Measurements from ENCODE around the gene NUCB2. TPM values are rescaled to one million over a fixed set of nuclear protein-coding genes. Genes with fewer than 3 reads are reported as not detected.

NUCB2 gene
- total and polyA plus RNA-seq, 2 of the 8 experiments (the other 6 are each of a cell fraction or from before 2014, with no cell fraction given): 9.0 to 34.2 TPM

DNA sequence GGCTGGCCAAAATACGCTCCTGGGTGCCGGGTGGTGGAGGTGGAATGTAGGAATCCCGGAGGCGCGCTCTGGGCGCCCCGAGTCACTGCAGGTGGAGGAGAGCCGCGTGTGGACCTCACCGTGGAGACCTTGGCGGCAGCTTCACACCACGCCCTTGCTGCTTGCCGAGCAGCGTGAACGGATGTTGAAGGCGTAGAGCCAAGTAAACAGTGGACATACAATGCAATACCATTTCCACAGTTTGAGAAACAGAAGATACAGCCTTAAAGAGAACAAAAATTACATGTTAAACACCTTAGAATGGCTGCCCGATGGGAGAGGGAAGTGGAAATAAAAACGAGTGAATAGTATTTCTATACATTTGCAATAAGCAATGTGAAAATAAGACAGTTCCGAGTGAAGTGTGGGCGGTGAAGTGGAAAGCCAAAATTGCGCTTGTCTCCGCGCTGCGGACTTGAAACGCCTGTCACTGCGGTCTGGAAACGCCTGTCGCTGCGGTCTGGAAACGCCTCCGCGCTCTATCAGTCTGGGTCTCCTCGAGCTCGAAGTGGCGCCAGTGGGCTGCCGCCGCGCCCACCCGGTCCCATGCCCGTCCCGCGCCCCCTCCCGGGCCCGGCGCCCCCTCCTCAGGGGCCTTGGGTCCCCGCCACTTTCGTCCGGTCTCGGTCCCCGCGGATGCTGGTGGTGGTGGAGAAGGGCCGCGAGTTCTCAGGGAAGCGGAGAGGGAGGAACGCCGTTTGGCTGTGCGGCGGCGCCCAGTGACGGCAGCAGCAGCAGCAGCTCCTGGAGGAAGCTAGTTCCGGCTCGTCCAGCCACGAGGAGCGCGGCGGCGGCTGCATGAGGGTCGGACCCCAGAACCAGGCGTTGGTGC lies 76.6 kb downstream of the NUCB2 start (continued):
- TF ChIP-seq ASH2L (IDR thresholded peaks at IDR 0.05; ENCODE audit: low read length) (peak; percentile 40), CREB1 (IDR thresholded peaks at IDR 0.05) (peak; percentile 65), SIN3A (conservative IDR thresholded peaks at IDR 0.05 in 1 of 2, IDR thresholded peaks at IDR 0.05 in 1 of 2; ENCODE audit: low read depth in 1 of 2, low read length in 2 of 2) (0 out of 4 replicates have a peak, but pooled peaks of 1 of the 2 experiments have one; percentile 20), TBP (IDR thresholded peaks at IDR 0.05; ENCODE audit: low read depth, low read length) (peak; percentile 44; the same call in 1 of the 2 replicates), YY1 (IDR thresholded peaks at IDR 0.05; ENCODE audit: low read depth, low read length) (no peak)
- TF ChIP-seq, protein P1, sequence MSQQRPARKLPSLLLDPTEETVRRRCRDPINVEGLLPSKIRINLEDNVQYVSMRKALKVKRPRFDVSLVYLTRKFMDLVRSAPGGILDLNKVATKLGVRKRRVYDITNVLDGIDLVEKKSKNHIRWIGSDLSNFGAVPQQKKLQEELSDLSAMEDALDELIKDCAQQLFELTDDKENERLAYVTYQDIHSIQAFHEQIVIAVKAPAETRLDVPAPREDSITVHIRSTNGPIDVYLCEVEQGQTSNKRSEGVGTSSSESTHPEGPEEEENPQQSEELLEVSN (IDR thresholded peaks at IDR 0.05): peak; percentile 76
- TF ChIP-seq, protein P2, sequence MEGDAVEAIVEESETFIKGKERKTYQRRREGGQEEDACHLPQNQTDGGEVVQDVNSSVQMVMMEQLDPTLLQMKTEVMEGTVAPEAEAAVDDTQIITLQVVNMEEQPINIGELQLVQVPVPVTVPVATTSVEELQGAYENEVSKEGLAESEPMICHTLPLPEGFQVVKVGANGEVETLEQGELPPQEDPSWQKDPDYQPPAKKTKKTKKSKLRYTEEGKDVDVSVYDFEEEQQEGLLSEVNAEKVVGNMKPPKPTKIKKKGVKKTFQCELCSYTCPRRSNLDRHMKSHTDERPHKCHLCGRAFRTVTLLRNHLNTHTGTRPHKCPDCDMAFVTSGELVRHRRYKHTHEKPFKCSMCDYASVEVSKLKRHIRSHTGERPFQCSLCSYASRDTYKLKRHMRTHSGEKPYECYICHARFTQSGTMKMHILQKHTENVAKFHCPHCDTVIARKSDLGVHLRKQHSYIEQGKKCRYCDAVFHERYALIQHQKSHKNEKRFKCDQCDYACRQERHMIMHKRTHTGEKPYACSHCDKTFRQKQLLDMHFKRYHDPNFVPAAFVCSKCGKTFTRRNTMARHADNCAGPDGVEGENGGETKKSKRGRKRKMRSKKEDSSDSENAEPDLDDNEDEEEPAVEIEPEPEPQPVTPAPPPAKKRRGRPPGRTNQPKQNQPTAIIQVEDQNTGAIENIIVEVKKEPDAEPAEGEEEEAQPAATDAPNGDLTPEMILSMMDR (IDR thresholded peaks at IDR 0.05; ENCODE audit: control extremely low read depth in 1 of 3, insufficient read depth in 1 of 3, low read depth in 1 of 3, low read length in 3 of 3): no peak

Data from H1 (cell line).